H1 (cell line): ENCODE data around the gene SLC30A3. TPM values are rescaled to one million over a fixed set of nuclear protein-coding genes. Genes with fewer than 3 reads are reported as not detected.

ENCODE experiments used
- CTCF ChIA-PET: fragments of 300-600 bp; sonication (Branson Sonifier 250); formaldehyde crosslinking; loops from one replicate; lab custom pipeline; 2021; ENCODE audit not compliant: partially characterized antibody; lab: Charles Lee
- POLR2A ChIA-PET: fragments of 300-600 bp; sonication (Branson Sonifier 250); formaldehyde crosslinking; loops from one replicate; lab custom pipeline; 2021; ENCODE audit warnings: inconsistent platforms; ENCODE audit not compliant: partially characterized antibody; lab: Charles Lee
- DNase-seq, 2 experiments: peaks; one replicate each; pipeline versions ENCODE4 v3.0.0 to v3.0.0-alpha.2; 2010 to 2022; ENCODE audit warnings: low spot score in 2 of 2, low read depth in 1 of 2, mixed read lengths in 1 of 2
- FAIRE-seq: peaks from 2 replicates; lab custom pipeline; 2011; peaks lifted over from hg19 to GRCh38; lab: Jason Lieb, UNC
- H2AFZ ChIP-seq: 2 replicates; pipeline ENCODE4 v1.8.1; 2012; ENCODE audit warnings: low read length, inconsistent platforms
- H2AK5ac ChIP-seq: 2 replicates; pipeline ENCODE4 v1.6.1; 2013; ENCODE audit warnings: low read depth, low read length
- H2BK120ac ChIP-seq: replicated peaks from 2 replicates; pipeline ENCODE3; 2013; ENCODE audit warnings: low read depth, low read length, inconsistent platforms
- H2BK12ac ChIP-seq: 2 replicates; pipeline ENCODE4 v1.6.1; 2013; ENCODE audit warnings: low read depth, low read length
- H2BK15ac ChIP-seq: 2 replicates; pipeline ENCODE4 v1.6.1; 2013; ENCODE audit warnings: low read length
- H2BK20ac ChIP-seq: 2 replicates; pipeline ENCODE4 v1.6.1; 2013; ENCODE audit warnings: low read length
- H2BK5ac ChIP-seq: 2 replicates; pipeline ENCODE4 v1.6.1; 2013; ENCODE audit warnings: low read depth, low read length
- H3K14ac ChIP-seq: 2 replicates; pipeline ENCODE4 v1.6.1; 2013; ENCODE audit warnings: inconsistent platforms; ENCODE audit not compliant: insufficient read length
- H3K18ac ChIP-seq: 2 replicates; pipeline ENCODE4 v1.6.1; 2013; ENCODE audit warnings: low read length; ENCODE audit errors: extremely low read depth
- H3K23ac ChIP-seq: 2 replicates; pipeline ENCODE4 v1.6.1; 2013; ENCODE audit warnings: inconsistent platforms; ENCODE audit not compliant: insufficient read length
- H3K23me2 ChIP-seq: 2 replicates; pipeline ENCODE4 v1.6.1; 2013; ENCODE audit warnings: low read depth, low read length
- H3K27ac ChIP-seq: 2 replicates; pipeline ENCODE4 v1.6.1; 2011; ENCODE audit warnings: low read depth, low read length, inconsistent platforms
- H3K27me3 ChIP-seq, 4 experiments: replicated peaks in 1 of 4; 1 replicate in 1 of 4; 2 replicates in 3 of 4; pipeline versions ENCODE4 v1.6.1 to v1.8.1; 2011 to 2013; ENCODE audit warnings: low read length in 3 of 4, mild to moderate bottlenecking in 3 of 4, inconsistent platforms in 2 of 4, mixed read lengths in 2 of 4, moderate library complexity in 1 of 4; ENCODE audit not compliant: control insufficient read depth in 3 of 4, insufficient read depth in 3 of 4; ENCODE audit errors: extremely low read depth in 1 of 4
- H3K36me3 ChIP-seq, 4 experiments: 2 replicates each; pipeline versions ENCODE4 v1.6.1 to v1.8.1; 2011 to 2013; ENCODE audit warnings: mild to moderate bottlenecking in 4 of 4, low read length in 3 of 4, moderate library complexity in 2 of 4, control low read depth in 1 of 4, inconsistent platforms in 1 of 4; ENCODE audit not compliant: insufficient read depth in 4 of 4, control insufficient read depth in 2 of 4
- H3K4ac ChIP-seq: replicated peaks from 2 replicates; pipeline ENCODE3; 2013; ENCODE audit warnings: low read length, low read depth, mixed read lengths, inconsistent platforms; ENCODE audit not compliant: insufficient read length
- H3K4me1 ChIP-seq, 4 experiments: replicated peaks in 1 of 4; 1 replicate in 1 of 4; 2 replicates in 3 of 4; pipeline versions ENCODE4 v1.6.1 to v1.8.1; 2011 to 2013; ENCODE audit warnings: low read length in 3 of 4, inconsistent platforms in 2 of 4, mixed read lengths in 1 of 4; ENCODE audit not compliant: insufficient read depth in 4 of 4, control insufficient read depth in 3 of 4
- H3K4me2 ChIP-seq, 2 experiments: 2 replicates each; pipeline versions ENCODE4 v1.6.1 to v1.8.1; 2011 to 2013; ENCODE audit warnings: low read depth in 2 of 2, low read length in 2 of 2, control low read depth in 1 of 2, inconsistent platforms in 1 of 2, mild to moderate bottlenecking in 1 of 2; ENCODE audit not compliant: insufficient read depth in 1 of 2
- H3K4me3 ChIP-seq, 4 experiments: fragments of 200-600, 300-600 bp in 1 of 4; sonication (generic), shearing (Covaris generic), sonication (Bioruptor Twin) in 1 of 4; 2 replicates each; pipeline versions ENCODE4 v1.5.1 to v1.8.1; 2011 to 2016; ENCODE audit warnings: low read length in 4 of 4, low read depth in 3 of 4, control low read depth in 2 of 4, inconsistent platforms in 2 of 4, mild to moderate bottlenecking in 2 of 4, mixed read lengths in 1 of 4, moderate library complexity in 1 of 4; ENCODE audit not compliant: insufficient read depth in 2 of 4; ENCODE audit errors: extremely low read depth in 1 of 4
- H3K56ac ChIP-seq: replicated peaks from 2 replicates; pipeline ENCODE3; 2013; ENCODE audit warnings: low read depth, mild to moderate bottlenecking, mixed read lengths, low read length, inconsistent platforms; ENCODE audit not compliant: insufficient read length
- H3K79me1 ChIP-seq: 2 replicates; pipeline ENCODE4 v1.6.1; 2013; ENCODE audit warnings: low read depth, low read length, control low read depth
- H3K79me2 ChIP-seq, 2 experiments: 2 replicates each; pipeline versions ENCODE4 v1.6.1 to v1.8.1; 2012 to 2013; ENCODE audit warnings: low read length in 2 of 2, mild to moderate bottlenecking in 2 of 2, inconsistent platforms in 1 of 2; ENCODE audit not compliant: insufficient read depth in 2 of 2, control insufficient read depth in 1 of 2
- H3K9ac ChIP-seq, 4 experiments: replicated peaks in 1 of 4; 1 replicate in 1 of 4; 2 replicates in 3 of 4; pipeline versions ENCODE4 v1.6.1 to v1.8.1; 2011 to 2013; ENCODE audit warnings: low read depth in 3 of 4, low read length in 3 of 4, control low read depth in 2 of 4, mild to moderate bottlenecking in 2 of 4, moderate library complexity in 2 of 4, inconsistent platforms in 1 of 4; ENCODE audit errors: extremely low read depth in 1 of 4
- H3K9me3 ChIP-seq, 2 experiments: 2 replicates each; pipeline versions ENCODE4 v1.6.1 to v1.8.1; 2012 to 2013; ENCODE audit warnings: mild to moderate bottlenecking in 2 of 2, moderate library complexity in 2 of 2, control low read depth in 1 of 2, inconsistent platforms in 1 of 2, low read depth in 1 of 2, low read length in 1 of 2, mixed read lengths in 1 of 2; ENCODE audit not compliant: insufficient read depth in 2 of 2
- H4K20me1 ChIP-seq, 2 experiments: replicated peaks in 1 of 2; 2 replicates each; pipeline versions ENCODE3 to v1.8.1; 2011 to 2013; ENCODE audit warnings: inconsistent platforms in 2 of 2, low read length in 2 of 2, mild to moderate bottlenecking in 1 of 2; ENCODE audit not compliant: insufficient read depth in 2 of 2, control insufficient read depth in 1 of 2
- H4K5ac ChIP-seq: 2 replicates; pipeline ENCODE4 v1.6.1; 2013; ENCODE audit warnings: low read length, low read depth, mixed read lengths, inconsistent platforms; ENCODE audit not compliant: insufficient read length
- H4K8ac ChIP-seq: 2 replicates; pipeline ENCODE4 v1.8.0; 2013; ENCODE audit warnings: mild to moderate bottlenecking, moderate library complexity, low read length, inconsistent platforms; ENCODE audit not compliant: insufficient read depth; ENCODE audit errors: extremely low read depth
- H4K91ac ChIP-seq: replicated peaks from 2 replicates; pipeline ENCODE3; 2013; ENCODE audit warnings: low read length, mixed read lengths, inconsistent platforms; ENCODE audit not compliant: insufficient read length
- GTF2F1 ChIP-seq: IDR thresholded peaks from 2 replicates; pipeline ENCODE4 v1.6.1; 2012; ENCODE audit warnings: low read depth, low read length, improper control_type of control experiment, borderline replicate concordance
- NANOG ChIP-seq: IDR thresholded peaks from 2 replicates; pipeline ENCODE4 v1.6.1; 2011; ENCODE audit warnings: low read length, low read depth, mild to moderate bottlenecking, inconsistent platforms; ENCODE audit not compliant: insufficient read depth, poor library complexity, severe bottlenecking
- POLR2A ChIP-seq, 2 experiments: IDR thresholded peaks; 1 replicate in 1 of 2; 2 replicates in 1 of 2; pipeline ENCODE4 v1.6.1; 2011; ENCODE audit warnings: low read depth in 2 of 2, low read length in 2 of 2, mild to moderate bottlenecking in 2 of 2; ENCODE audit errors: control extremely low read depth in 1 of 2
- RBBP5 ChIP-seq: IDR thresholded peaks from 2 replicates; pipeline ENCODE4 v1.7.1; 2012; ENCODE audit warnings: low read depth, mild to moderate bottlenecking, inconsistent platforms, low read length, moderate library complexity, borderline replicate concordance
- RNF2 ChIP-seq: fragments of 200-900, 300-1000 bp; sonication (generic); IDR thresholded peaks from 2 replicates; pipeline ENCODE4 v1.7.1; 2016; ENCODE audit warnings: borderline replicate concordance, low read depth, mild to moderate bottlenecking, antibody characterized with exemption, low read length; ENCODE audit not compliant: poor library complexity, severe bottlenecking; ENCODE audit errors: missing control alignments
- SP2 ChIP-seq: IDR thresholded peaks from 2 replicates; pipeline ENCODE4 v1.6.1; 2012; ENCODE audit warnings: mild to moderate bottlenecking, low read length, inconsistent platforms
- SRF ChIP-seq: IDR thresholded peaks from 2 replicates; pipeline ENCODE4 v1.6.1; 2011; ENCODE audit warnings: mild to moderate bottlenecking, low read depth, low read length, moderate library complexity
- TAF7 ChIP-seq: optimal IDR thresholded peaks from 2 replicates; pipeline ENCODE3; 2011; ENCODE audit warnings: low read depth, mild to moderate bottlenecking, inconsistent platforms, low read length, moderate library complexity, borderline replicate concordance
- TBP ChIP-seq: IDR thresholded peaks from 2 replicates; pipeline ENCODE4 v1.6.1; 2011; ENCODE audit warnings: low read depth, low read length, improper control_type of control experiment
- TCF12 ChIP-seq: IDR thresholded peaks from 2 replicates; pipeline ENCODE4 v1.6.1; 2011; ENCODE audit warnings: low read depth, mild to moderate bottlenecking, low read length
- polyA plus RNA-seq, 7 experiments: library from polyadenylated mRNA; depleted of rRNA in 3 of 7; stranded (reverse) in 5 of 7; unstranded in 2 of 7; fragments of >200 nt in 5 of 7; fragments of 200-250 nt in 2 of 7; gene quantifications; 1 replicate in 5 of 7; 2 replicates in 1 of 7; 4 replicates in 1 of 7; pipeline versions ENCODE4 v1.2.1 to v1.2.3, GENCODE V29; 2011 to 2013; ENCODE audit warnings: missing spikeins in 2 of 7, mixed read lengths in 2 of 7
- total RNA-seq: library from RNA; stranded (reverse); fragmentation: NEBNext Ultra II Directional; extraction: Animal tissue kit (Norgen Biotek cat#: 25700); gene quantifications from 2 replicates; pipeline ENCODE4 v1.2.1, GENCODE V29; 2021
- TF ChIP-seq, protein P1 (sequence below): IDR thresholded peaks from 2 replicates; pipeline ENCODE4 v1.6.1; 2012; ENCODE audit warnings: inconsistent platforms
- TF ChIP-seq, protein P2 (sequence below): IDR thresholded peaks from 2 replicates; pipeline ENCODE4 v1.6.1; 2012; ENCODE audit warnings: low read length, inconsistent platforms

SLC30A3 gene
- total and polyA plus RNA-seq, 2 of the 8 experiments (the other 6 are each of a cell fraction or from before 2014, with no cell fraction given), result 15.2 to 30.7 TPM

DNA sequence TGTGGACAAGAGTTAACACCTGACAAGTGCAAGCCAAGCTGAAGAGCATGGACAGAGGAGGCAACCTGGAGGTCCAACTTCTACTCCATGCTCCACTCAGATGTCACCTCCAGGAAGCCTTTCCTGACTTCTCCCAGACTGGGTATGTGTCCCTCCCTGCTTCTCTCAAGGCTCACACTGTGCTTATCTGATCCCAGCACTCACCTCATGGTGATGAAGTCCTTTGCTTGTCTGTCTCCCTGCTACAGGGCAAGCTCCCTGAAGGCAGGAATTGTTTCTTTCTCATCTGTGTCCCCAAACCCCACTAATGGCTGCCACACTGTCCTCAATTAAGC lies 2.7 kb upstream of the SLC30A3 start:
- CTCF ChIA-PET, result interaction anchor here (0.7 to 14.1 kb wide), 22 partner anchors 8 to 239 kb away, joined by 3 to 288 read pairs (median 6); partner anchors contain the start of genes ABHD1, DNAJC5G, EIF2B4 and SNX17
- Histone ChIP-seq H3K18ac (peak overlapping the region; percentile 3; the same call in 1 of the 2 replicates), H4K8ac (no peak overlapping the region), H3K27ac (no peak overlapping the region), H4K5ac (no peak overlapping the region), H3K4me3 (peak overlapping the region in 1 of 4 experiments; percentile 85; a peak in 2 of 8 replicates), H3K79me2 (peaks cover 0 to 2% of the 10 kb centered on the region in 2 experiments; a peak in 1 of 4 replicates), H2AFZ (0 out of 2 replicates have a peak overlapping the region, but pooled peaks have one; percentile 52), H3K79me1 (no peaks in the 10 kb centered on the region), H3K23ac (no peak overlapping the region), H3K27me3 (peaks cover 39 to 66% (median 58%) of the 10 kb centered on the region in 4 experiments), H2BK15ac (peak overlapping the region; percentile 53), H3K56ac (no peak overlapping the region), H3K23me2 (peaks cover 19% of the 10 kb centered on the region; the same call in 1 of the 2 replicates), H3K36me3 (no peaks in the 10 kb centered on the region), H3K4ac (no peak overlapping the region), H2BK5ac (no peak overlapping the region), H3K14ac (no peak overlapping the region), H3K9ac (no peak overlapping the region), H2BK20ac (peak overlapping the region; percentile 16; the same call in 1 of the 2 replicates), H3K9me3 (no peaks in the 10 kb centered on the region), H3K4me1 (peaks cover 3 to 19% (median 14%) of the 10 kb centered on the region in 4 experiments), H2BK120ac (no peak overlapping the region), H2AK5ac (peak overlapping the region; percentile 2; the same call in 1 of the 2 replicates), H3K4me2 (peak overlapping the region in 1 of 2 experiments; percentile 99; a peak in 3 of 4 replicates), H4K20me1 (peaks cover 0 to 4% of the 10 kb centered on the region in 2 experiments), H2BK12ac (peak overlapping the region; percentile 82; the same call in 1 of the 2 replicates), H4K91ac (peak overlapping the region; percentile 34)
- no peak for FAIRE-seq
- POLR2A ChIA-PET, result interaction anchor here (0.9 to 8.2 kb wide), 9 partner anchors 9 to 90 kb away, joined by 3 to 71 read pairs (median 5); partner anchors contain the start of genes ATRAID, CAD, DNAJC5G and SLC5A6
- DNase-seq, result no peak
- TF ChIP-seq, protein P1, sequence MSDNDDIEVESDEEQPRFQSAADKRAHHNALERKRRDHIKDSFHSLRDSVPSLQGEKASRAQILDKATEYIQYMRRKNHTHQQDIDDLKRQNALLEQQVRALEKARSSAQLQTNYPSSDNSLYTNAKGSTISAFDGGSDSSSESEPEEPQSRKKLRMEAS, result no peak
- no peak for TF ChIP-seq TBP
- TF ChIP-seq TCF12, result no peak
- TF ChIP-seq TAF7, result no peak
- TF ChIP-seq SP2, result no peak
- TF ChIP-seq POLR2A (IDR thresholded peaks at IDR 0.05; ENCODE audit: control extremely low read depth in 1 of 2, low read depth in 2 of 2, low read length in 2 of 2), result no peak
- TF ChIP-seq GTF2F1, result no peak
- TF ChIP-seq NANOG, result no peak
- TF ChIP-seq RNF2, result no peak
- TF ChIP-seq RBBP5, result no peak
- no peak for TF ChIP-seq SRF
- TF ChIP-seq, protein P2, sequence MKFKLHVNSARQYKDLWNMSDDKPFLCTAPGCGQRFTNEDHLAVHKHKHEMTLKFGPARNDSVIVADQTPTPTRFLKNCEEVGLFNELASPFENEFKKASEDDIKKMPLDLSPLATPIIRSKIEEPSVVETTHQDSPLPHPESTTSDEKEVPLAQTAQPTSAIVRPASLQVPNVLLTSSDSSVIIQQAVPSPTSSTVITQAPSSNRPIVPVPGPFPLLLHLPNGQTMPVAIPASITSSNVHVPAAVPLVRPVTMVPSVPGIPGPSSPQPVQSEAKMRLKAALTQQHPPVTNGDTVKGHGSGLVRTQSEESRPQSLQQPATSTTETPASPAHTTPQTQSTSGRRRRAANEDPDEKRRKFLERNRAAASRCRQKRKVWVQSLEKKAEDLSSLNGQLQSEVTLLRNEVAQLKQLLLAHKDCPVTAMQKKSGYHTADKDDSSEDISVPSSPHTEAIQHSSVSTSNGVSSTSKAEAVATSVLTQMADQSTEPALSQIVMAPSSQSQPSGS, result no peak
